Progenitor cell of endocrine pancreas (in vitro differentiated cells): ENCODE measurements around the gene PCARE. TPM values are rescaled to one million over a fixed set of nuclear protein-coding genes. Genes with fewer than 3 reads are reported as not detected.
"Not testable (repeated sequence)": the region's sequence is repeated elsewhere in the genome, so short reads cannot be mapped to it uniquely, and the experiment has no call there.

ENCODE experiments used
- DNase-seq: peaks from one replicate; pipeline ENCODE4 v3.0.0; 2021; ENCODE audit warnings: low spot score; ENCODE audit not compliant: unreplicated experiment
- H3K27ac Mint-ChIP-seq: 2 replicates; pipeline ENCODE4 v1.8.0; 2021; ENCODE audit warnings: mild to moderate bottlenecking, moderate library complexity, mixed read lengths
- H3K27me3 Mint-ChIP-seq: 2 replicates; pipeline ENCODE4 v1.8.0; 2021; ENCODE audit warnings: mixed read lengths
- H3K36me3 Mint-ChIP-seq: 2 replicates; pipeline ENCODE4 v1.8.0; 2022; ENCODE audit warnings: mixed read lengths; ENCODE audit not compliant: insufficient read depth
- H3K4me1 Mint-ChIP-seq: 2 replicates; pipeline ENCODE4 v1.8.0; 2021; ENCODE audit warnings: low read depth, mixed read lengths
- H3K4me3 Mint-ChIP-seq: 2 replicates; pipeline ENCODE4 v1.8.0; 2021; ENCODE audit warnings: low read depth, mild to moderate bottlenecking, moderate library complexity, mixed read lengths
- H3K9me3 Mint-ChIP-seq: 2 replicates; pipeline ENCODE4 v1.8.0; 2021; ENCODE audit warnings: low read depth, mixed read lengths
- CTCF ChIP-seq: fragments of 200-600 bp; sonication (generic); IDR thresholded peaks from one replicate; pipeline ENCODE4 v1.5.0; 2021; ENCODE audit warnings: antibody characterized with exemption, mild to moderate bottlenecking; ENCODE audit not compliant: unreplicated experiment
- total RNA-seq: library from RNA; stranded (reverse); gene quantifications from 2 replicates; pipeline ENCODE4 v1.2.1, GENCODE V29; 2021

PCARE gene
- total RNA-seq, 1 donor from 2014 or later = not detected

- no peak for DNase-seq
- Mint-ChIP-seq H3K27me3 (no peaks in the 10 kb centered on the region), H3K9me3 (peaks cover 6% of the 10 kb centered on the region), H3K36me3 (no peaks in the 10 kb centered on the region), H3K4me1 (peaks cover 6% of the 10 kb centered on the region), H3K27ac (no peak overlapping the region), H3K4me3 (no peak overlapping the region)
- no peak for TF ChIP-seq CTCF
Observed at GRCh38 chr2:29096969-29097368, 22.6 kb upstream of the PCARE start.

- not testable (repeated sequence) for DNase-seq, H3K27me3 Mint-ChIP-seq
Observed at GRCh38 chr2:29090311-29090710, 16.0 kb upstream of the PCARE start.

GRCh38 chr2:29084554-29084953, 10.2 kb upstream of the PCARE start:
- H3K27me3 Mint-ChIP-seq = no peaks in the 10 kb centered on the region
- no peak overlapping the region for H3K4me3 Mint-ChIP-seq
- DNase-seq = no peak
- no peak for TF ChIP-seq CTCF
- no peak overlapping the region for H3K27ac Mint-ChIP-seq
- peaks cover 6% of the 10 kb centered on the region for H3K9me3 Mint-ChIP-seq
- H3K36me3 Mint-ChIP-seq = no peaks in the 10 kb centered on the region
- H3K4me1 Mint-ChIP-seq = no peaks in the 10 kb centered on the region

More at GRCh38 chr2:29090311-29090710, 16.0 kb upstream of the PCARE start:
- not testable (repeated sequence) for H3K4me3 Mint-ChIP-seq, H3K27ac Mint-ChIP-seq, H3K9me3 Mint-ChIP-seq, H3K36me3 Mint-ChIP-seq, H3K4me1 Mint-ChIP-seq

GRCh38 chr2:29082804-29083495, 8.6 kb upstream of the PCARE start:
- Mint-ChIP-seq H3K9me3 (peaks cover 6% of the 10 kb centered on the region), H3K4me3 (no peak overlapping the region), H3K27ac (no peak overlapping the region), H3K36me3 (no peaks in the 10 kb centered on the region), H3K27me3 (no peaks in the 10 kb centered on the region), H3K4me1 (no peaks in the 10 kb centered on the region)
- DNase-seq = no peak
- no peak for TF ChIP-seq CTCF

GRCh38 chr2:29080886-29081743, 6.8 kb upstream of the PCARE start:
- Mint-ChIP-seq H3K9me3 (peaks cover 6% of the 10 kb centered on the region), H3K4me1 (peaks cover 3% of the 10 kb centered on the region), H3K27ac (no peak overlapping the region), H3K27me3 (no peaks in the 10 kb centered on the region), H3K4me3 (no peak overlapping the region), H3K36me3 (no peaks in the 10 kb centered on the region)
- no peak for DNase-seq
- TF ChIP-seq CTCF = no peak
